SK-N-MC (cell line): Measurements from ENCODE around the gene HNF4A.

Source experiments
- EZH2 ChIP-seq: fragments of 200-600 bp; sonication (generic); IDR thresholded peaks from one replicate; pipeline ENCODE4 v1.6.1; 2017; ENCODE audit warnings: antibody characterized with exemption
- POLR2AphosphoS5 ChIP-seq: IDR thresholded peaks from 2 replicates; pipeline ENCODE4 v1.6.1; 2012; ENCODE audit warnings: mild to moderate bottlenecking, low read depth, low read length, borderline replicate concordance

DNA sequence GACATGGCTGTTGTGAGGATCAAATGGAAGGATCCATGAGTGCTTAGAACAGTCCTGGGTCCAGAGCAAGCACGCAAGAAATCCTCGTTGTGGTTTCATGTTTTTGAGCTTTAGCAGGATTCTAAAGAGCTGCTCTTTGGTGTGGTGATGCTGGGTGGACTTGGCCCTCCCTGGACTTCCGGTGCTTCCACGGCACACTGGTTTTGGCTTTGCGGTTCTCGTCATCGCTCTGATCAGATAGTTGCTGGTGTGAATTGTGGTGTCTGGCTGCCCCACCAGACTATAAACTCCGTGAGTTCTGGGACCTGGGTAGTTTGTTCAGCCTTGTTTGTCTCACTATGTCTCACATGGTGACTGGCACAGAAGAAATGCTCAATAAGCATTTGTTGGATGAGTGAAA is 3.3 kb downstream of the HNF4A start:
- TF ChIP-seq POLR2AphosphoS5 (no peak), EZH2 (no peak)
